Neural cell (in vitro differentiated cells): Measurements from ENCODE around the gene SCD.

Experiments used
- POLR2AphosphoS5 ChIP-seq: IDR thresholded peaks from 2 replicates; pipeline ENCODE4 v1.6.1; 2012
- TF ChIP-seq, protein P1 (sequence below): fragments of 450-650 bp; IDR thresholded peaks from 2 replicates; pipeline ENCODE4 v1.5.1; 2014; ENCODE audit warnings: antibody characterized with exemption, mild to moderate bottlenecking, moderate library complexity; ENCODE audit not compliant: poor library complexity, severe bottlenecking

DNA sequence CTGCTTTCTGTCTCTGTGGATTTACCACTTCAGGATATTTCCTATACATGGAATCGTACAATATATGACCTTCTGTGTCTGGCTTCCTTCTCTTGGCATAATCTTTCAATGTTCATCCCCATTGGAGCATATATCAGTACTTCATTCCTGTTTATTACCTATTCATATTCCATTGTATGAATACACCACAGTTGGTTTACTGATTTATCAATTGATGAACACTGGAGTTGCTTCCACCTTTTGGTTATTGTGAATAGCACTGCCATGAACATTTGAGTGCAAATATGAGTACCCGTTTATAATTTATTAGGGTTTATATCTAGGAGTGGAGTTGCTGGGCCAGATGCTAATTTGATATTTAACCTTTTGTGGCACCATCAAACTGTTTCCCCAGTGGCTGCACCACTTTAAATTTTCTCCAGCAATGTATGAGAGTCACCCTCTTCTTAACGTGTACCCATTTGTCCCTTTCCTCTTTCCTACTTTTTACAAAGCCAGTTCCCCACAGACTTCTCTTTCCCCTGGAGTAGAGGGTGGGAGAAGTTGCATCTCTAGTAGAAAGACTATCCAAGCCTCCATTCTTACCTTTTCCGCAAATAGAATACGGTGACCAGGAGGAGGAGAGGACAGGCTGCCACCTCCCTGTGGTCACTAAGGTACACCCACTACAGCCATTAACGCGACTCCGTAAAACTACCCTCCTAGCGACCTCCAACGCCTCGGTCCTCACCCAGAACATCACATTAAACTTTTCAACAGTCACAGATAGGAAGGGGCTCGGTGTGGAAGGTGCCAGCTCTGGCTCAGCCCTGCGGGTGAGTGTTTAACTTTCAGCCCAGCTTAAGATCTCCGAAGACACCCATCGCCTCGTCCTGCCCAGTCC, 25.6 kb downstream of the SCD start:
- TF ChIP-seq, protein P1, sequence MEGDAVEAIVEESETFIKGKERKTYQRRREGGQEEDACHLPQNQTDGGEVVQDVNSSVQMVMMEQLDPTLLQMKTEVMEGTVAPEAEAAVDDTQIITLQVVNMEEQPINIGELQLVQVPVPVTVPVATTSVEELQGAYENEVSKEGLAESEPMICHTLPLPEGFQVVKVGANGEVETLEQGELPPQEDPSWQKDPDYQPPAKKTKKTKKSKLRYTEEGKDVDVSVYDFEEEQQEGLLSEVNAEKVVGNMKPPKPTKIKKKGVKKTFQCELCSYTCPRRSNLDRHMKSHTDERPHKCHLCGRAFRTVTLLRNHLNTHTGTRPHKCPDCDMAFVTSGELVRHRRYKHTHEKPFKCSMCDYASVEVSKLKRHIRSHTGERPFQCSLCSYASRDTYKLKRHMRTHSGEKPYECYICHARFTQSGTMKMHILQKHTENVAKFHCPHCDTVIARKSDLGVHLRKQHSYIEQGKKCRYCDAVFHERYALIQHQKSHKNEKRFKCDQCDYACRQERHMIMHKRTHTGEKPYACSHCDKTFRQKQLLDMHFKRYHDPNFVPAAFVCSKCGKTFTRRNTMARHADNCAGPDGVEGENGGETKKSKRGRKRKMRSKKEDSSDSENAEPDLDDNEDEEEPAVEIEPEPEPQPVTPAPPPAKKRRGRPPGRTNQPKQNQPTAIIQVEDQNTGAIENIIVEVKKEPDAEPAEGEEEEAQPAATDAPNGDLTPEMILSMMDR, result no peak
- TF ChIP-seq POLR2AphosphoS5, result no peak
